ENCODE results near the gene OR5D14. TPM values are rescaled to one million over a fixed set of nuclear protein-coding genes. Genes with fewer than 3 reads are reported as not detected.

OR5D14 gene
- total RNA-seq = not detected

DNA sequence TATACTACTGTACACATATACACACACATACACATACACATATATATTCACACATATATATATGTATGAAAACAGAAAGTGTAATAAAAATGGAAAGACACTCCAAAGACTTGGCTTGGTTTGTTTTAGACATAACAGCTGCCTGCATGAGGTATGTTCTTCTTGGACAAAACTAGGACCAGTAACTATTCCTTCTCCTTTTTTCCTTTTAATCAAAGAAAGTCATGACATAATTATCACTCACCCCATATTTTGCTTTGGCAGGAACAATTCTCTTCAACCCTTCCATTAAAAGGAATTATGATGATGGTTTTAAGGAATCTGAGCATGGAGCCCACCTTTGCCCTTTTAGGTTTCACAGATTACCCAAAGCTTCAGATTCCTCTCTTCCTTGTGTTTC, at the start of gene OR5D14:
Gene OR5D14 (plus strand): TSS at position 301 of the 400 bp plus-strand sequence. CDS start 0 bp downstream, at position 301.
- no peaks in the 10 kb centered on the region for H3K27me3 ChIP-seq
- no peak within 1 kb of the TSS for H3K4me3 ChIP-seq
- H3K36me3 ChIP-seq = no peaks in the 10 kb centered on the region
- DNase-seq (ENCODE audit: low spot score in 2 of 2) = no peak
- no peaks in the 10 kb centered on the region for H3K4me1 ChIP-seq
- no peak within 1 kb of the TSS for H3K27ac ChIP-seq
- no peaks in the 10 kb centered on the region for H3K9me3 ChIP-seq
- TF ChIP-seq, protein P1, sequence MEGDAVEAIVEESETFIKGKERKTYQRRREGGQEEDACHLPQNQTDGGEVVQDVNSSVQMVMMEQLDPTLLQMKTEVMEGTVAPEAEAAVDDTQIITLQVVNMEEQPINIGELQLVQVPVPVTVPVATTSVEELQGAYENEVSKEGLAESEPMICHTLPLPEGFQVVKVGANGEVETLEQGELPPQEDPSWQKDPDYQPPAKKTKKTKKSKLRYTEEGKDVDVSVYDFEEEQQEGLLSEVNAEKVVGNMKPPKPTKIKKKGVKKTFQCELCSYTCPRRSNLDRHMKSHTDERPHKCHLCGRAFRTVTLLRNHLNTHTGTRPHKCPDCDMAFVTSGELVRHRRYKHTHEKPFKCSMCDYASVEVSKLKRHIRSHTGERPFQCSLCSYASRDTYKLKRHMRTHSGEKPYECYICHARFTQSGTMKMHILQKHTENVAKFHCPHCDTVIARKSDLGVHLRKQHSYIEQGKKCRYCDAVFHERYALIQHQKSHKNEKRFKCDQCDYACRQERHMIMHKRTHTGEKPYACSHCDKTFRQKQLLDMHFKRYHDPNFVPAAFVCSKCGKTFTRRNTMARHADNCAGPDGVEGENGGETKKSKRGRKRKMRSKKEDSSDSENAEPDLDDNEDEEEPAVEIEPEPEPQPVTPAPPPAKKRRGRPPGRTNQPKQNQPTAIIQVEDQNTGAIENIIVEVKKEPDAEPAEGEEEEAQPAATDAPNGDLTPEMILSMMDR (IDR thresholded peaks at IDR 0.05) = no peak
- TF ChIP-seq POLR2AphosphoS5 (IDR thresholded peaks at IDR 0.05) = no peak
- no peak for TF ChIP-seq EP300 (IDR thresholded peaks at IDR 0.05)
- no peak for TF ChIP-seq POLR2A (IDR thresholded peaks at IDR 0.05)

DNA sequence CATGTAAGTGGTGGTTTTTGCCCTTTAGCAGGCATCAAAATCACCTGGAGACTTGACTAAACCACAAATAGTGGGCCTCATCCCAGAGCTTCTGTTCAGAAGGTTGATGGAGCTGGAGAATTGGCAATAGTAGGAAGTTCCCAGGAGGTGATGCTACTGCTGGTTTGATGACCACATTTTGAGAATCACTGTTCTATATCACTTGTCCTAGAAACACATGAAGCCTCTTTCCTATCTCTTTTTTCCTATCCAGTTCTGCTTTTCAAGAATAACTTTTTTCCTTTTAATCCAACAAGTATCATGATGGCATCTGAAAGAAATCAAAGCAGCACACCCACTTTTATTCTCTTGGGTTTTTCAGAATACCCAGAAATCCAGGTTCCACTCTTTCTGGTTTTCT, 22.2 kb upstream of the OR5D14 start, which contains the start of gene OR5D13:
Gene OR5D13 (plus strand): TSS at position 301 of the 400 bp plus-strand sequence. CDS start 0 bp downstream, at position 301.
- Histone ChIP-seq H3K27ac (no peak within 1 kb of the TSS), H3K36me3 (no peaks in the 10 kb centered on the region), H3K4me3 (no peak within 1 kb of the TSS), H3K27me3 (no peaks in the 10 kb centered on the region), H3K4me1 (no peaks in the 10 kb centered on the region), H3K9me3 (peaks cover 8% of the 10 kb centered on the region)
- DNase-seq (ENCODE audit: low spot score in 2 of 2) = no peak
- TF ChIP-seq POLR2A (IDR thresholded peaks at IDR 0.05) (no peak), POLR2AphosphoS5 (IDR thresholded peaks at IDR 0.05) (no peak), EP300 (IDR thresholded peaks at IDR 0.05) (no peak)
- TF ChIP-seq, protein P1 (IDR thresholded peaks at IDR 0.05) = no peak

DNA sequence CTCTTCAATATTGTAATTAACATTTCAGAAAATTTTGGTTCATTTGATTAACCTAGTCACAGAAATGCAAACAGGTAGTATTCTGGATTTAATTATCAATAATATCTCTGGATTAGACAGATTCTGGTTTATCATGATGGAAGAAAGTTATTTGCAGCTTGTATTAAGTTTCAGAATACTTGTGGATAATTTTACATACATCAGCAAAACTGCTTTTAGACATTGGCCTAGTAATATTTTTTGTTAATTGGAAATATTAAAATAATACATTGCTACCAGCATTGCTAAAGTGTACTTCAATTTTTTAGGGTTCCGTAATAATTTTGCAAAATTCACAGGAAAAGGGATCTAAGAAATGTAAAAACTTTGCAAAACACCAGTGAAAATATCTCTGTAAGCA, 3.8 kb upstream of the OR5D14 start:
- no peaks in the 10 kb centered on the region for H3K36me3 ChIP-seq
- TF ChIP-seq EP300 (IDR thresholded peaks at IDR 0.05) (no peak), POLR2A (IDR thresholded peaks at IDR 0.05) (no peak), POLR2AphosphoS5 (IDR thresholded peaks at IDR 0.05) (no peak)
- TF ChIP-seq, protein P1 (IDR thresholded peaks at IDR 0.05) = no peak
- 85% methylated on average over 1 of the region's 1 CpG for WGBS
- no peaks in the 10 kb centered on the region for H3K9me3 ChIP-seq
- no peak overlapping the region for H3K27ac ChIP-seq
- no peaks in the 10 kb centered on the region for H3K4me1 ChIP-seq
- no peak for DNase-seq (ENCODE audit: low spot score in 2 of 2)
- H3K27me3 ChIP-seq = no peaks in the 10 kb centered on the region
- H3K4me3 ChIP-seq = no peak overlapping the region

DNA sequence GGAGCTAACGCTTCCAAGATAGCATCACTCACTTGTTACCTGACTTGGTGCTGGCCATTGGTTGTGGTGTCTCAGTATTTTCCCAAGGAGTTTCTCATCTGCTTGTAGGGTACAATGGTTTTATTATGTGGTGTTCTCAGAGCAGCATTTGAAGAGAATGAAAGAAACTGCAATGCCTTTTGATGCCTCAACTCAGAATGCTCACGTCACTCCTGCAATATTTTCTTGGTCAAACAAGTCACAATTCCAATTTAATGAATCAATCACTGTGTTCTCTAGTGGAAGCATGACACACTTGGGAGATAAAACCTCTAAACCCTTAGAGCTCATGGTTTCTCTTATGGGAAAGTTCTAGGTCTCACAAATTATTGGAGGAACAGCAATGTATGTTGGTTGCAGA, 2.0 kb upstream of the OR5D14 start:
- Histone ChIP-seq H3K9me3 (no peaks in the 10 kb centered on the region), H3K36me3 (no peaks in the 10 kb centered on the region), H3K4me3 (no peak overlapping the region), H3K27ac (no peak overlapping the region), H3K4me1 (no peaks in the 10 kb centered on the region), H3K27me3 (no peaks in the 10 kb centered on the region)
- WGBS = 64% methylated on average over 2 of the region's 2 CpGs
- no peak for DNase-seq (ENCODE audit: low spot score in 2 of 2)
- TF ChIP-seq EP300 (IDR thresholded peaks at IDR 0.05) = no peak
- TF ChIP-seq POLR2A (IDR thresholded peaks at IDR 0.05) = no peak
- no peak for TF ChIP-seq POLR2AphosphoS5 (IDR thresholded peaks at IDR 0.05)
- TF ChIP-seq, protein P1 (IDR thresholded peaks at IDR 0.05) = no peak

DNA sequence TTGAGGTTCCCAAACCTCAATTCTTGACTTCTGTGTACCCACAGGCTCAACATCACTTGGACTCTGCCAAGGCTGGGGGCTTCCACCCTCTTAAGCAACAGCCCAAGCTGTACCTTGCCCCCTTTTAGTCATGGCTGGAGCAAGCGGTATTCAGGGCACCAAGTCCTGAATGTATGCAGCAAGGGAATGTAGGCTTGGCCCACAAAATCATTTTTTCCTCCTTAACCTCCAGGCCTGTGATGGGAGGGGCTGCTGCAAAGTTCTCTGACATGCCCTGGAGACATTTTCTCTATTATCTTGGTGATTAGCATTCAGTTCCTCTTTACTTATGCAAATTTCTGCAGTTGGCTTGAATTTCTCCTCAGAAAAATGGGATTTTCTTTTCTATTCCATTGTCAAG, 10.9 kb downstream of the OR5D14 start:
- 88% methylated on average over 1 of the region's 1 CpG for WGBS
- Histone ChIP-seq H3K4me1 (no peaks in the 10 kb centered on the region), H3K27ac (no peak overlapping the region), H3K4me3 (no peak overlapping the region), H3K36me3 (no peaks in the 10 kb centered on the region), H3K9me3 (peaks cover 22% of the 10 kb centered on the region), H3K27me3 (no peaks in the 10 kb centered on the region)
- TF ChIP-seq POLR2AphosphoS5 (IDR thresholded peaks at IDR 0.05) = no peak
- TF ChIP-seq POLR2A (IDR thresholded peaks at IDR 0.05) = no peak
- TF ChIP-seq, protein P1 (IDR thresholded peaks at IDR 0.05) = no peak
- no peak for TF ChIP-seq EP300 (IDR thresholded peaks at IDR 0.05)
- DNase-seq (ENCODE audit: low spot score in 2 of 2) = no peak
